HEK293 (cell line): ENCODE measurements around the gene C1orf185.

Experiments used
- CTCF ChIA-PET: fragments of 350-600 bp; formaldehyde crosslinking; extraction: SDS; loops from one replicate; lab custom pipeline; 2021; ENCODE audit warnings: antibody characterized with exemption; lab: Yijun Ruan, JAX
- POLR2A ChIA-PET: fragments of 300-600 bp; formaldehyde crosslinking; extraction: SDS; loops from one replicate; lab custom pipeline; 2020; ENCODE audit warnings: antibody characterized with exemption, inconsistent platforms; lab: Yijun Ruan, JAX
- H3K27ac ChIP-seq: fragments of 200-500 bp; sonication (Bioruptor generic); 2 replicates; pipeline ENCODE4 v1.5.1; 2014; ENCODE audit warnings: low read depth, low read length, control low read depth, inconsistent platforms; ENCODE audit errors: extremely low read depth
- H3K36me3 ChIP-seq, 2 experiments: fragments of 200-500 bp in 1 of 2; sonication (Bioruptor generic) in 1 of 2; 1 replicate in 1 of 2; 2 replicates in 1 of 2; pipeline ENCODE4 v1.5.1; 2014 to 2017; ENCODE audit warnings: inconsistent platforms in 2 of 2, low read length in 2 of 2; ENCODE audit not compliant: control insufficient read depth in 2 of 2, insufficient read depth in 1 of 2
- H3K4me1 ChIP-seq: fragments of 200-500 bp; sonication (Bioruptor generic); 2 replicates; pipeline ENCODE4 v1.5.1; 2014; ENCODE audit warnings: mild to moderate bottlenecking, low read length, inconsistent platforms; ENCODE audit not compliant: control insufficient read depth, insufficient read depth
- H3K4me3 ChIP-seq: 2 replicates; pipeline ENCODE4 v1.5.1; 2011; ENCODE audit warnings: low read depth, mild to moderate bottlenecking, control low read depth, low read length, moderate library complexity
- H3K9me3 ChIP-seq: fragments of 200-500 bp; sonication (Bioruptor generic); 2 replicates; pipeline ENCODE4 v1.5.1; 2014; ENCODE audit warnings: low read depth, low read length, inconsistent platforms; ENCODE audit not compliant: control insufficient read depth, insufficient read depth
- OSR2 ChIP-seq: fragments of 450-650 bp; formaldehyde crosslinking; IDR thresholded peaks from 2 replicates; pipeline ENCODE4 v1.5.1; 2016; ENCODE audit warnings: missing biosample characterization, missing genetic modification characterization
- OVOL3 ChIP-seq: fragments of 450-650 bp; formaldehyde crosslinking; IDR thresholded peaks from 2 replicates; pipeline ENCODE4 v1.5.1; 2016; ENCODE audit warnings: missing biosample characterization, missing genetic modification characterization
- SCRT1 ChIP-seq: fragments of 450-650 bp; formaldehyde crosslinking; IDR thresholded peaks from 2 replicates; pipeline ENCODE4 v1.5.1; 2016; ENCODE audit warnings: missing biosample characterization, missing genetic modification characterization, borderline replicate concordance
- ZNF148 ChIP-seq: fragments of 450-650 bp; formaldehyde crosslinking; IDR thresholded peaks from 2 replicates; pipeline ENCODE4 v1.5.0; 2017; ENCODE audit warnings: missing biosample characterization, missing genetic modification characterization, borderline replicate concordance
- ZNF324 ChIP-seq: fragments of 450-650 bp; formaldehyde crosslinking; IDR thresholded peaks from 2 replicates; pipeline ENCODE4 v1.5.1; 2016; ENCODE audit warnings: missing biosample characterization, missing genetic modification characterization
- ZNF449 ChIP-seq: fragments of 450-650 bp; formaldehyde crosslinking; IDR thresholded peaks from 2 replicates; pipeline ENCODE4 v1.5.1; 2017; ENCODE audit warnings: missing biosample characterization, mild to moderate bottlenecking, missing genetic modification characterization, moderate library complexity
- ZNF501 ChIP-seq: fragments of 450-650 bp; formaldehyde crosslinking; IDR thresholded peaks from 2 replicates; pipeline ENCODE4 v1.5.1; 2016; ENCODE audit warnings: missing biosample characterization, missing genetic modification characterization
- ZNF510 ChIP-seq: fragments of 450-650 bp; formaldehyde crosslinking; IDR thresholded peaks from 2 replicates; pipeline ENCODE4 v1.5.1; 2018; ENCODE audit warnings: mild to moderate bottlenecking, missing genetic modification characterization, missing biosample characterization; ENCODE audit not compliant: insufficient replicate concordance
- ZNF518A ChIP-seq: fragments of 450-650 bp; formaldehyde crosslinking; conservative IDR thresholded peaks from 2 replicates; pipeline ENCODE4 v1.5.1; 2016; ENCODE audit warnings: low read depth, missing biosample characterization, missing genetic modification characterization
- ZNF549 ChIP-seq: fragments of 450-650 bp; IDR thresholded peaks from 2 replicates; pipeline ENCODE4 v1.5.1; 2018; ENCODE audit warnings: missing biosample characterization, missing genetic modification characterization, mild to moderate bottlenecking, inconsistent platforms, moderate library complexity
- ZNF600 ChIP-seq: fragments of 450-650 bp; formaldehyde crosslinking; IDR thresholded peaks from 2 replicates; pipeline ENCODE4 v1.5.1; 2016; ENCODE audit warnings: missing biosample characterization, missing genetic modification characterization
- ZSCAN16 ChIP-seq: fragments of 450-650 bp; formaldehyde crosslinking; IDR thresholded peaks from 2 replicates; pipeline ENCODE4 v1.5.1; 2016; ENCODE audit warnings: missing biosample characterization, missing genetic modification characterization
- TF ChIP-seq, protein P1 (sequence below): fragments of 450-650 bp; IDR thresholded peaks from 2 replicates; pipeline ENCODE4 v1.5.1; 2018; ENCODE audit warnings: missing biosample characterization, mild to moderate bottlenecking, missing genetic modification characterization
- TF ChIP-seq, protein P2 (sequence below): fragments of 450-650 bp; formaldehyde crosslinking; IDR thresholded peaks from 2 replicates; pipeline ENCODE4 v1.5.1; 2017; ENCODE audit warnings: missing biosample characterization, missing genetic modification characterization

The C1orf185 gene

GRCh38 chr1:51165540-51165939 is 63.5 kb downstream of the C1orf185 start:
- H3K27ac ChIP-seq, result no peak overlapping the region
- H3K9me3 ChIP-seq, result no peaks in the 10 kb centered on the region
- POLR2A ChIA-PET, result interaction anchor here (0.5 kb wide), 1 partner anchor 29 kb away, joined by 3 read pairs; no protein-coding TSS in a partner anchor
- TF ChIP-seq, protein P1, sequence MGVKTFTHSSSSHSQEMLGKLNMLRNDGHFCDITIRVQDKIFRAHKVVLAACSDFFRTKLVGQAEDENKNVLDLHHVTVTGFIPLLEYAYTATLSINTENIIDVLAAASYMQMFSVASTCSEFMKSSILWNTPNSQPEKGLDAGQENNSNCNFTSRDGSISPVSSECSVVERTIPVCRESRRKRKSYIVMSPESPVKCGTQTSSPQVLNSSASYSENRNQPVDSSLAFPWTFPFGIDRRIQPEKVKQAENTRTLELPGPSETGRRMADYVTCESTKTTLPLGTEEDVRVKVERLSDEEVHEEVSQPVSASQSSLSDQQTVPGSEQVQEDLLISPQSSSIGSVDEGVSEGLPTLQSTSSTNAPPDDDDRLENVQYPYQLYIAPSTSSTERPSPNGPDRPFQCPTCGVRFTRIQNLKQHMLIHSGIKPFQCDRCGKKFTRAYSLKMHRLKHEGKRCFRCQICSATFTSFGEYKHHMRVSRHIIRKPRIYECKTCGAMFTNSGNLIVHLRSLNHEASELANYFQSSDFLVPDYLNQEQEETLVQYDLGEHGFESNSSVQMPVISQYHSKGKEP (tag by site-specific recombination), result no peak
- TF ChIP-seq OVOL3 (tag by site-specific recombination) (no peak), ZSCAN16 (tag by site-specific recombination) (no peak), ZNF510 (tag by site-specific recombination) (no peak), ZNF518A (no peak), ZNF324 (tag by site-specific recombination) (no peak), SCRT1 (tag by site-specific recombination) (no peak), ZNF148 (tag by site-specific recombination) (no peak), ZNF501 (tag by site-specific recombination) (no peak), ZNF449 (tag by site-specific recombination) (no peak), ZNF600 (tag by site-specific recombination) (no peak), ZNF549 (tag by site-specific recombination) (no peak), OSR2 (tag by site-specific recombination) (no peak)
- TF ChIP-seq, protein P2, sequence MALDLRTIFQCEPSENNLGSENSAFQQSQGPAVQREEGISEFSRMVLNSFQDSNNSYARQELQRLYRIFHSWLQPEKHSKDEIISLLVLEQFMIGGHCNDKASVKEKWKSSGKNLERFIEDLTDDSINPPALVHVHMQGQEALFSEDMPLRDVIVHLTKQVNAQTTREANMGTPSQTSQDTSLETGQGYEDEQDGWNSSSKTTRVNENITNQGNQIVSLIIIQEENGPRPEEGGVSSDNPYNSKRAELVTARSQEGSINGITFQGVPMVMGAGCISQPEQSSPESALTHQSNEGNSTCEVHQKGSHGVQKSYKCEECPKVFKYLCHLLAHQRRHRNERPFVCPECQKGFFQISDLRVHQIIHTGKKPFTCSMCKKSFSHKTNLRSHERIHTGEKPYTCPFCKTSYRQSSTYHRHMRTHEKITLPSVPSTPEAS, result no peak
- no peaks in the 10 kb centered on the region for H3K4me1 ChIP-seq
- CTCF ChIA-PET, result no interaction called here
- no peak overlapping the region for H3K4me3 ChIP-seq
- no peaks in the 10 kb centered on the region for H3K36me3 ChIP-seq
